GM11168 (cell line): ENCODE data around the gene ZDHHC21.

Source experiments
- in situ Hi-C: fragments of 300-500 bp; cut with MboI; formaldehyde crosslinking; loops from one replicate; pipeline ENCODE4 v1.12.0; 2022; ENCODE audit warnings: low sequenced_read_pairs; ENCODE audit not compliant: unreplicated experiment

ZDHHC21 gene, protein sequence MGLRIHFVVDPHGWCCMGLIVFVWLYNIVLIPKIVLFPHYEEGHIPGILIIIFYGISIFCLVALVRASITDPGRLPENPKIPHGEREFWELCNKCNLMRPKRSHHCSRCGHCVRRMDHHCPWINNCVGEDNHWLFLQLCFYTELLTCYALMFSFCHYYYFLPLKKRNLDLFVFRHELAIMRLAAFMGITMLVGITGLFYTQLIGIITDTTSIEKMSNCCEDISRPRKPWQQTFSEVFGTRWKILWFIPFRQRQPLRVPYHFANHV

GRCh38 chr9:14693251-14693861 is at the start of gene ZDHHC21:
Gene ZDHHC21, minus strand, starts transcription at chr9:14693432. Its CDS starts 19,092 bp downstream, at chr9:14674340.
- in situ Hi-C loops, result no loop called here

DNA sequence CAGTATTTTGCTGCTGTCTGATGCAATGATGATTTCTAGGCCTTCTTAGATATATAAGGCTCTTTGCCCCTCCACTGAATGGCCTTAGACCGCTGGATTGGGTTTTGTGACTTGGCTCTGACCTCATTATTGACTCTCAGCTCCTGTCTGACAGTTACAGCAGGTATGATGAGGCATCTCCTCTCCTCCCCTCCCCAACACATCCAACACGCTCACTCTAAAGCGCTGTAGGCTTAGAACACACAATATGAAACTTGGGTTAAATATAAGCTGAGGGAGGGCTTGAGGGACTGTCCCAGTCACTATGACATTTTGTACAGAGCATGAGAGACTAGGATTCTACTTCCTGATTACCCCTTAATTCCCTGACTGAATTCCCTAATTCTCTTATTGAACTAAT is 48.1 kb upstream of the ZDHHC21 start:
- in situ Hi-C loops, result no loop called here

DNA sequence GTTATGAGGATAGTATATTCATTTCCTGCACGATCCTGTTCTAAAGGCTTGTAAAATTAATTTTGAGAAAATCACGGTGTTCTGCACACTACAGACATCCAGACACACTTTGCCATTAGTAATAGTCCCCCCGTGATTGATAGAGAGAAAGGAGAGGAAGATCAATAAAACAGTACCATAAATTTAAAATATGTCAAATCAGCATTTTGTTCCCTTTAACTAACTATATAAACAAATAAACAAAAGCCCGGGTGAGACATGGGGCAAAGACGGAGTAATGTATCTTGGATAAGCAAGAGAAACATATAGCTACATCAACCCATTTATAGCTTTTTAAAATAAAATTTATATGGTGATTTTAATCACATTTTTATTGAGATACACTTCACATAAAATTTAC is 39.9 kb upstream of the ZDHHC21 start:
- in situ Hi-C loops, result no loop called here

DNA sequence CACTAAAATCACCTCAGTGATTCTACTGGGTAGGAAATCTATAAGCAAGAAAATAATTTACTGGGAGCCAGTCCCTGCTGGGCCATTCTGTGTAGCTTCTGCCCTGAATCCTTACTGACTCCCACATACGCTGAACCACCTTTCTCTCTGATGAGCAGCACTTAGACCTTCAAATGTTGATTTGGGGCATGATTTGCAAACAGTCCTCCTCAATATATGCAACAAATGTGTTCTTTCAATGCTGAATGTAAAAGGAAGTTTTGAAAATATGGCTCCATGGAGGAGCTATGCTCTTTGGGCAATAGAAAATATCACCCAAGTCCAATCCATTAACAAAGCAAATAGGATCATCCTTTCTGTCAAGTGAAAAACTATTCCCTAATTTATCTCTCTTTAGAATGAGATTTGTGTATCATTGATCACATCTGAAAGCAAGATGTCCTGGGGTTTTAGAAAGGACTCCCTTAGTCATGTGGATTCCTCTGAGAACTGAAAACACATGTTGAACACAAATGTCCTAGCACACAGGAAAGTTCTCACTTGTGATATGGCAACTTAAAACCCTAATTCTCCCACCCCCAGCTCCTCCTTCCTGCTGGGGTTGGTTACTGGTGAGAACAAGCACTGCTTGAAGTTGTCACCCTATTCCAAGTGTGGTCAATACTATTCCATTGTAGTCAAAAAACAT is 38.2 kb upstream of the ZDHHC21 start:
- in situ Hi-C loops, result no loop called here

DNA sequence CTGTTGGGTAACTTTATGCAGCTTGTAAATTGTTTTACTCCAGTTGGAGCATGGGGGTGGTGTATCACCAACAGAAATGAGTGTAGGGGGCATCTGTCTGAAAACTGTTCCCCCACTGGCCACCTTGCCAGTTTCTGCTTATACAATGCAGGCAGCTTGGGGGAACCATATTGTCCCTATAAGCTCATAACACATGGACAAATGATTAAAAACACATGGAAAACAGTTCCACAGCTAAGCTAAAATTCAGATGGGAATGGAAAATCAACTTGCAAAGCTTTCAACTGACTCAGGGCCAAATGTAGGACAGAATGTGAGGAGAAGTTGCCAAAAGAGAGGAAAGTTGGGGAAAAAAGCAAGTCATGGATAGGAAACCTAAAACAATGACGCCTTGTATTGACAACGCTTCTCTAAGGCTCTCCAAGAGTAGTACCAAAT is 37.2 kb upstream of the ZDHHC21 start:
- in situ Hi-C loops, result no loop called here

DNA sequence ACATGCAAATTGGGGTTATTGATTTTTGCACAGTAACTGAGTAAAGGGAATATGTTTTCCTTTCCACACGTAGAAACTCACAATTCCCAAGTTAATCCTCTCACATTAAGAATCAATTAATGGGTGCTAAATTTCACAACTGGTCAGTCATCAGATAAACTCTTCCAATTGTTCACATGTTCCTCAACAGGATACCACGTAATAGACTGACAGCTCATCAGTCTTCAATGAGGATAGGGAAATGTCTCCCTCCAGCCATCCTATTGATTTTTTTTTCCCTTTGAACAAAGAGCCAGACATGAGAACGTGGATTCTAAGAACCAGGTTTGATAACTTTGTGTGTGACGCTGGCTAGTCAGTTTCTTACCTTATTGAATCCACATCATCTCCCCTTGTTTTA is 30.1 kb upstream of the ZDHHC21 start:
- in situ Hi-C loops, result no loop called here

DNA sequence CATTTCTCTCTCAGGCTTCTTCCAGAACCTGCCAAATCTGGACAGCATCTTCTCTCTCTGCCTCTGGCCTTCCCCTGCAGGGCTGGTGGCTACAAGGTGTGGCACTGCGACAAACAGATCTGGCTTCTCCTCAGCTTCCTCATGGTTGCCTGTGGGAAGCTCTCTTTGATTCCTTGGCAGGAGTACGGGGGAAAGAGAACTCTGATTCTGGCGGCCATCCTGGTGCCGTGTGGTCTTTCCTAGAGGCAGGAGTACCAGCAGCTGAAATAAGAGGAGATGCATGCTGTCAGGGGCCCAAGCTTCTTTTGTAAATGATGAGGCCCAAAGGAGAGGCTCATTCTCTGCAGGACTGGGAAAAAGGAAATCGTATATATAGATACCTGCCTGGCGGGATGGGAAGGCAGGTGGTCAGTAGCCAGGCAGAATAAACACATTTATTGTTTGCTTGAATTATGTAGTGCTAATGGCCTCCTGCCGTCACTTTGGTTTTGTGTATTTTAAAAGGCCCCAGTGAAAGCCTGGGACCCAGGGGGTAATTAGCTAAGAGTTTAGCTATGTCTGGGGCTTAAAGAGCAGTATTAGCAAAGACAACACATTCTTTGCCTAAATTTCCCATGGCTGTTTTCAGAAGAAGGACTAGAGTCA is 29.3 kb upstream of the ZDHHC21 start, which contains the start of gene CER1:
TSS of gene CER1 (minus strand) at position 343 of the 645 bp plus-strand sequence. CDS start at position 282, 61 bp downstream.
- in situ Hi-C loops, result no loop called here

- in situ Hi-C loops, result no loop called here
Measured at GRCh38 chr9:14719231-14719923, 26.1 kb upstream of the ZDHHC21 start.

DNA sequence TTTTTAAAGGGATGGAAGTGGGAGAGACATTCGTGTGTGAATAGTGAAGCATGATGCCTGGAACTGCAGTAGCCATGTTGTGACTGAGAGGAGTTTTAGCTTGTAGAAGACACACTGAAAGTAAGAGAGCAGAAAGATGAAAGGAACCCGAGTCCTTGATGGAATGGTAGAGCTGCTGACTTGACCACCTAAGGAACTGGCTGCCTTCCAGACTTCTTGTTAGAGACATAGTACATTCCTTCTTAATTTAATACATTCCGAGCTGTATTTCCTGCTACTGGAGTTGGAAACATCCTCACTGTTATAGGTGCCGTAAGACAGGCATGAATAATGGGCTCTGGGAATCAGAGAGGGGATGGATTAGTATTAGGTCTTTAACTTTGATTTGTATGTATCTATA is 21.9 kb upstream of the ZDHHC21 start:
- in situ Hi-C loops, result no loop called here

- in situ Hi-C loops, result no loop called here
Measured at GRCh38 chr9:14713187-14713767, 20.0 kb upstream of the ZDHHC21 start.

GRCh38 chr9:14710804-14711203 is 17.6 kb upstream of the ZDHHC21 start:
- in situ Hi-C loops, result no loop called here

- in situ Hi-C loops, result no loop called here
Measured at GRCh38 chr9:14706530-14707140, 13.4 kb upstream of the ZDHHC21 start.

- in situ Hi-C loops, result no loop called here
Measured at GRCh38 chr9:14705079-14705478, 11.8 kb upstream of the ZDHHC21 start.

DNA sequence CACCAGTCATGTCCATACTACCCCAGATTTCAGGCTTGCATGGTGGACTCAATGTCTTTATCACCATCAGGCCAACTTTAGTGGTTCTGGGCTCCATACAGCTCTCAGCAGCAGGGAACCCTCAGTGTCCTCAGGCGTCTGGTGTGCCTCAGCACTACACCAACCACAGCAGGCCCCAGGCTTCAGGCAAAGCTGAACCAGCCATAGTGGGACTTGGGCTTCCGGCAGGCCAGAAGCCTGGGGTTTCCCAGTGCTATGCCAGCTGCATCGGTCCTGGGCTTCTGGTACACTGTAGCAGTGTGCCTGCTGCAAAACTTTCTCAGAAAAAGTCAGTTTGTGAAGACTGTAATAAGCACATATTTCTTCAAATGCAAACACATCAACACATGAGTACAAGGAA is 11.0 kb upstream of the ZDHHC21 start:
- in situ Hi-C loops, result no loop called here

DNA sequence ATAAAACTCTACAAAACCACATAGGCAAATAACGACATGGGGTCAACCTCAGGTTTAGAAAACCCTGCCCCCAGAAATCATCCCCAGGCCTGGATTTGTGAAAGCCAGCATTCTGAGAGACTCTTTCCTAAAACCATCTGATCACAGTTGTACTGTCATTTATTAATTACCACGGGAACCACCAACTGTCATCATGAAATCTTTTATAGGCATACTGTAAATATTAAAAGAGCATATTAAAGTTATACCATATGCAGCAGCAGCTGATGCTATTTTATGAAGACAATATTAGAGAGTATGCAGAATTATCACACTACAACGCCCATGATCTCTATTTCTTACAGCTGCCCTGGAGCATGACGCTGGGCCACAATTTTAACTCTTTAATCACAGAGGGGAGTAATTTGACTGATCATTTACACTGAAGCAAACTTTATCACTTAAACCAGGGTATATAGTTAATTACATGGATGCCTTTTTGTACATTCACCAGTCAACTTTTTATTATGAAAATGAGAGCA is 9.0 kb upstream of the ZDHHC21 start:
- in situ Hi-C loops, result no loop called here

- in situ Hi-C loops, result no loop called here
Measured at GRCh38 chr9:14692470-14693250, 572 bp downstream of the ZDHHC21 start.

GRCh38 chr9:14690948-14691730 is 2.1 kb downstream of the ZDHHC21 start:
- in situ Hi-C loops, result no loop called here
